Activated CD8-positive, alpha-beta memory T cell treated with anti-CD3 and anti-CD28 coated beads for 1 hour (primary cell): ENCODE measurements around the gene SBK2.
A peak's percentile ranks its signal among the peaks of the same experiment; 100 is the strongest.

ENCODE experiments used
- DNase-seq, 2 donors: peaks; one replicate each; pipeline ENCODE4 v3.0.0-alpha.2; 2020; ENCODE audit warnings: low read depth in 1 of 2; ENCODE audit errors: extremely low read depth in 1 of 2

The SBK2 gene

DNA sequence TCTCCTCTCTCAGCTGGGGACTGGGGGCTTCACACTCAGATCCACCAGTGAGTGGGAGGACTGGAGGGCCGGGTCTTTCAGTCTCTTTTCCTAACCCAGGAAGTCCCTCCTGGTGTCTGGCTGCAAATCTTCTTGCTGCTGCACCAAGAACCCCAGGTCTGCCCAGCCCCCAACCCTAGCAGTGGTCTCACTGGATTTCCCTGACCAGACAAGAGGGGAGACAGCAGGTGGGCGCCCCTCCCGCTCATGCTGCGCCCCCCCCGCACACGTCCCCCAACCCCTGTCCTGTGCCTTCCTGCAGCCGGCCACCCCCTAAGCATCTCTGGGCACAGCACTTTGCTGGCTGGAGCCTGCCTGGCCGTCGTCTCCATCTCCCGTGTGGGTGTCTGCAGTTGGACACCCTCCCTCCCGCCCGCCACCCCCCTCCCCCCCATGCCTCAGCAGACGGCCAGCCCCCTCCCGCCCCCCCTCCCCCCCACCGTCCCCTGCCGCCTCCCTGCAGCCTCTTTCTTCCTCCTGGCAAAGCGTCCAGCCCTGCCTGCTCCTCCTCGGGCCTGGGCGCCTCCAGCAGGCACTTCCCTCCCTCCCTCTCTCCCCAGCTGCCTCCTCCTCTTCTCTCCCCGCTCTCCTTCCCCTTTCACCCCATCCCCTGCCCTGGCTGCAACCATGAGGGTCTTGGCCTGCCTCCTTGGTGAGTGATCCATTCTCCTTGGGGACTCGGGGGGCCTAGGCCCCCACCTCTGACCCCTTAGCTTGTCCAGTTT is 48.8 kb downstream of the SBK2 start, which contains the start of gene SSC5D:
Gene SSC5D, plus strand, starts transcription at position 513 of the 764 bp plus-strand sequence. Its CDS starts 154 bp downstream, at position 667.
- DNase-seq, result no peak

DNA sequence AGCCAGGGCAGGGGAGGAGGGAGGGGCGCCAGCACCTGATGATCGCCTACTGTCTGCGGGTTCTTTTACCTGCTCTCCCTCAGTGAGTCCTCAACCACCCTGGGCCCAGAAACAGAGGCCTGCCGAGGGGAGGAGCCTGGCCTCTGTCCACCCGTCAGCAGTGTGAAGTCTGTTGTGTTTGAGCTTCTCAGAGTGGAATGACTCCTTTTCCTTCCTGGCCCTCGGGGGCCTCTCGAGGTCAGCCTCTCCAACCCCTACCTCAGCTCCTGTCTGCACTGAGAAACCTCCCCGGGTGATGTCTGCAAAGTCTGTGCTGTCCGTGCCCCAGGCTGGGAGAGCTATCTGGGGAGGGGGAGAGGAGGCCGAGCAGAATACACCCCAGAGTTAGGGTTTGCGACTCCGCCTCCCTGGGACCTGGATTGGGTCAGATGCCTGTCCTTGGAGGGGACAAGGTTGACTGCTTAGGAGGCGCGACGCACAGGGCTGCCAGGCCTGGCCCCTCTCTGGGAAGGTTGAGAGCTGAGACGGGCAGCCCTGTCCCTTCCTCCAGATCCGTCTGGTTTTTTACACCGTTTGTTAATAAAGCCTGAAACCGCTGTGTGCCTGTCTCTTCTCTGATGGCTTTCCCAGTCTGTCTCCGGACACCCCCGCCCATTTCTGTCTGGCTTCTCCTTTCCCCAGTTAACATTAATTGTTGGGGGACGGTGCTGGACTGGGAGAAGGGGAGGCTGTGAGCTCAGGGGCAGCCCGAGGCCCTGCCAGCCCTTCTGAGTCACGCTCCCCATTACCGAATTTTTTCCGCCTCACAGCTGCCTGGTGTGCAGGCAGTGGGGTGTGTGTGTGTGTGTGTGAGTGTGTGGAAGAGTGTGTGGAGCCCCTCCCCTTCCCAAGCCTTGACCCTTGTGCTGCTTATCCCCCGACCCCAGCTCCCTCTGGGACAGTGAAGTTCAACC is 49.7 kb downstream of the SBK2 start:
- no peak for DNase-seq

GRCh38 chr19:55486043-55486970 is 50.6 kb downstream of the SBK2 start:
- no peak for DNase-seq

DNA sequence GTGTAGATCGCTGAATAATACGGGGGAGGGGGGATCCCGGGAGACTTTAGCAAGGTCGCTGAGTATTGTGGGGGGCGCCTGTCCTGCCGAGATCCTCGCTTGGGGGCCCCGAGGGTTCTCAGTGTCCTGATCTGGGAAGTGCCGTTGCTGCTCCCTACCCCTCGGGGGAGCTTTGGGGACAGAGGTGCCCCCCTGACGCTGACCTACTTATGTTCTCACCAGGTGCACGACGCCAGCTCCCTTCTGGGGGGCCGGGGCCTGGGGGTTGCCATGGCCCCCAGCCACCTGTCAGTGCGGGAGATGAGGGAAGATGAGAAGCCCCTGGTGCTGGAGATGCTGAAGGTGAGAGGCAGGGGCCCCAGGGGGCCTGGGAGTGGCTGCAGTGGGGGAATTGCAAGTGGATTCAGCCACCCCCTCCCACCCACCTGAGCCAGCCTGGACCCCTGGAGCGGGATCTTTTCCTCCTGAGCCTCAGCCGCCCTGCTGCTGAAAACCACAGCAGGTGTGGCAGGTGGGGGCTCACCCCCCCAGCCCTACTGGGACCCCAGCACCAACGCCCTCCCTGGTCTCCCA is 51.4 kb downstream of the SBK2 start:
- DNase-seq, result no peak

DNA sequence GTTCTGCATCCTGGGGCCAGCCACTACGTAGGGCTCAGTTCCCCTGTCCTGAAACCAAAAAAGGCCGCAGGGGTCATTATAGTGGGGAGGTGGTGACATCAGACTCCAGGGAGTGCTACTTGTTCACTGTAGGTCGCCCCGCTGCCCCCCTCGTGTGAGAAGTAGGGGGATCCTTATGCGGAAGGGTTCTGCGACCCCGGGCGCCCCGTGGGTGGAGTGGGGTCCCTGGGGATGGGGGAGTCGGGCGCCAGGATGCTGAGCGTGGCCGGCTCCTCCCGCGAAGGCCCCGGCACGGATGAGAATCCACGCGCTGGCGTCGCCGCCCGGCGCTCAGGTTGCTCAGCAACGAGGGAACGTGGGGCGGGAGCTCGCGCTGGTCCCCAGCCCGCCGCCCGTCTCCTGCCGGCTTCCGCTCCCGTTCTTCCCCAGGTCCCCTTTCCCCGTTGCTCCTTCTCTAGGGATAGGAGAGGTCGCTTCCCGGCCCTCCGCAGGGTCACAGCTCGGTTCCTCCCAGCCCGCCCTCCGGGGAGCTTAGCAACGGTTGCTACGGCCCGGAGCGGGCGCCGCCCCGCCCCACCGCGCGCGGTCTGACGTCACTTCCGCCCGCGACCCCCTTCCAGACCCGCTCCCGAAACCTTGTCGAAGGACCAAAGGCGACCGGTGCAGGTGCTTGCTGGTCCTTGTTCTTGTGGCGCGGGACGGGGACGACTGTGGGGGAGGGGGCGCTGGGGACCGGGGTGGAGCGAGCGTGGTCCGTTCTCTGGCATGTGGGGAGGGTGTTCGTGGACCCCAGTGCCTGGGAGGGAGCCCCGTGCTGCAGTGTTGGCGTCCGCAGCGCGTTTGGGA is 52.1 kb downstream of the SBK2 start, which contains the start of gene NAT14:
Gene NAT14, plus strand, starts transcription at position 596 of the 846 bp plus-strand sequence. CDS start 521 bp downstream, outside the sequence.
- DNase-seq, result peak in 1 of 2 donors; percentile 41

- no peak for DNase-seq
Observed at GRCh38 chr19:55483706-55484592, 53.0 kb downstream of the SBK2 start.

GRCh38 chr19:55482967-55483705 is 53.8 kb downstream of the SBK2 start:
- no peak for DNase-seq

DNA sequence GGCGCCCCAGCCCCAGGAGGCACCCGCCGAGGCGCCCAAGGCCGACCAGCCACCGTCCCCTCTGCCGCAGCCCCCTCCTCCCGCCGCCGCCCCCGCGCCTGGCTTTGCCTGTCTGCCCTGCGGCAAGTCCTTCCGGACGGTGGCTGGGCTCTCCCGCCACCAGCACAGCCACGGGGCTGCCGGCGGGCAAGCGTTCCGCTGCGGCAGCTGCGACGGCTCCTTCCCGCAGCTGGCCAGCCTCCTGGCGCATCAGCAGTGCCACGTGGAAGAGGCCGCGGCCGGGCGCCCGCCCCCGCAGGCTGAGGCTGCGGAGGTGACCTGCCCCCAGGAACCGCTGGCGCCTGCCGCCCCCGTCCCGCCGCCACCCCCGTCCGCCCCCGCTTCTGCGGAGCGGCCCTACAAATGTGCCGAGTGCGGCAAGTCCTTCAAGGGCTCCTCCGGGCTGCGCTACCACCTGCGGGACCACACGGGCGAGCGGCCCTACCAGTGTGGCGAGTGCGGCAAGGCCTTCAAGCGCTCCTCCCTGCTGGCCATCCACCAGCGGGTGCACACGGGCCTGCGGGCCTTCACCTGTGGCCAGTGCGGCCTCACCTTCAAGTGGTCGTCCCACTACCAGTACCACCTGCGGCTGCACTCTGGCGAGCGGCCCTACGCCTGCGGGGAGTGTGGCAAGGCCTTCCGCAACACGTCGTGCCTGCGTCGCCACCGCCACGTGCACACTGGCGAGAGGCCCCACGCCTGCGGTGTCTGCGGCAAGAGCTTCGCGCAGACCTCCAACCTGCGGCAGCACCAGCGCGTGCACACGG is 54.6 kb downstream of the SBK2 start:
- DNase-seq, result no peak

DNA sequence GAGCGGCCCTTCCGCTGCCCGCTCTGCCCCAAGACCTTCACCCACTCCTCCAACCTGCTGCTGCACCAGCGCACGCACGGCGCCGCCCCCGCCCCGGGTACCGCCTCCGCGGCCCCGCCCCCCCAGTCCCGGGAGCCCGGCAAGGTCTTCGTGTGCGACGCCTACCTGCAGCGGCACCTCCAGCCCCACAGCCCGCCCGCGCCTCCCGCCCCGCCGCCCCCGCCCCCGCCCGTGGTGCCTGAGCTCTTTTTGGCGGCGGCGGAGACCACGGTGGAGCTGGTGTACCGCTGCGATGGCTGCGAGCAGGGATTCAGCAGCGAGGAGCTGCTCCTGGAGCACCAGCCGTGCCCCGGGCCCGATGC is 55.2 kb downstream of the SBK2 start:
- no peak for DNase-seq

- no peak for DNase-seq
Observed at GRCh38 chr19:55481148-55481793, 55.7 kb downstream of the SBK2 start.

DNA sequence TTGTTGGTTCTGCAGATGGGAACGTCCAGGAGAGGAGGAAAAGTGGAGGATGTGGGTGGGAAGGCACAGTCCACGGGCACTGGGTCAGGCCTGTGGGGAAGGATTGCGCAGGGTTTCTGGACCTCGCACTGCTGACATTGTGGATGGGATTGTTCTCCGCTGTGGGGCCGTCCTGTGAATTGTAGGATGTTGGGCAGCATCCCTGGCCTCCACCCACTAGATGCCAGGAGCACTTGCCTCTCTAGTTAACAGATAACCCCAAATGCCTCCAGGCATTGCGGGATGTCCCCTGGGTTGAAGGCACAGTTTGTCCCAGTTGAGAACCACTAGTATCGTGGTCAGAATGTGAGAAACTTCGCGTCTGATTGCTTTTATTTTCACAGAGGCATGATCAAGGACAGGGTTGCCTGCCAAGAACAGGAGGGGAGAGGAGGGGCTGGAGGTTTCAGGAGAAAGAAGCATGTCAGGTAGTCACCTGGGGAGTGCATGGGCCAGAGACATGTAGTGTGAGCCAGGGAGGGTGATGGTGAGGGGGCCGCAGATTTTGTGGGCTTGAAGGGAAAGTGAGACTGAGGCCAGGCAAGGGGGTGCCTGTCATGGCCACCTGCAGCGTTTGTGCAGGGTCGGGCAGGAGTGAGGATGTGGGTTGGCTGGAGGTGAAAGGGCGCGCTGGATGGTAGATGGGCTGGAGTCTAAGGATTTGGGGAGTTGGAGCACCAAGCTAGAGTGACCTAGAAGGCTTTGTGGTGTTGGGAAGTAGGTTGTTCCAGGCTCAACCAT is 57.3 kb downstream of the SBK2 start:
- no peak for DNase-seq

DNA sequence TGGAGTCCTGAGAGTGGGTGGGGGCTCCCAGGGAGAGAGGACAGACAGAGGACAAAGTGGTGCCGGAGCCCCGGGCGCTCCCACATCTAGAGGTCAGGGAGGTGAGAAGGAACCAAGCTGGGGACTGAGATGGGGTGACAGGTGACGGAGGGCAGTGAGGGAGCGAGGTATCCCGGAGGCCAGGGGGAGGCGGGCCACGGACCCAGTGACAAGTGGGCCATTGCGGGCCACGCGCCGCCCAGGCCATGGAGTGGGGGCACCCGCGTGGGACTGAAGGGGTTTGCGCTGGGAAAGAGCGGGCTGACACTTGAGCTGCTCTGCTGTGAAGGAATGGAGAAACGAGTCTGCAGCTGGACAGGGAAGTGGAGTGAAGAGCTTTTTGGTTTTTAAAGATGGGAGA is 57.9 kb downstream of the SBK2 start:
- no peak for DNase-seq
